Thyroid gland (tissue), 4 donors: ENCODE measurements around the gene RAB11FIP3. TPM values are rescaled to one million over a fixed set of nuclear protein-coding genes. Genes with fewer than 3 reads are reported as not detected.

Experiments
- DNase-seq, 2 donors: peaks; one replicate each; pipeline ENCODE4 v3.0.0-alpha.2; 2019
- H3K27ac ChIP-seq, 3 donors: fragments of 200-600 bp; sonication (generic); 1 replicate in 2 of 3; 2 replicates in 1 of 3; pipeline ENCODE4 v1.5.1; 2016 to 2019; ENCODE audit warnings: mild to moderate bottlenecking in 1 of 3, moderate library complexity in 1 of 3
- H3K27me3 ChIP-seq: fragments of 200-600 bp; sonication (generic); one replicate; pipeline ENCODE4 v1.5.1; 2019
- H3K36me3 ChIP-seq, 2 donors: fragments of 200-600 bp; sonication (generic); one replicate each; pipeline ENCODE4 v1.5.1; 2016 to 2019
- H3K4me1 ChIP-seq, 2 donors: fragments of 200-600 bp; sonication (generic); one replicate each; pipeline ENCODE4 v1.5.1; 2017 to 2019
- H3K4me3 ChIP-seq, 3 donors: fragments of 200-600 bp; sonication (generic); replicated peaks in 1 of 3; 1 replicate in 2 of 3; 2 replicates in 1 of 3; pipeline ENCODE4 v1.5.1; 2016; ENCODE audit warnings: mild to moderate bottlenecking in 1 of 3
- H3K9me3 ChIP-seq: fragments of 200-600 bp; sonication (generic); one replicate; pipeline ENCODE4 v1.5.1; 2017
- POLR2A ChIP-seq, 2 donors: fragments of 450-650 bp; IDR thresholded peaks; one replicate each; pipeline ENCODE4 v1.6.1; 2017; ENCODE audit warnings: antibody characterized with exemption in 2 of 2, mild to moderate bottlenecking in 2 of 2, moderate library complexity in 1 of 2
- WGBS, 2 donors: methylation state at CpG; one replicate each; pipeline ENCODE4 v1.1.5; 2017; 5-methylcytosine and 5-hydroxymethylcytosine counted together
- intact Hi-C: fragments of 100-400 bp; cut with DNase I; formaldehyde crosslinking; loops from one replicate; pipeline ENCODE4 v1.15.1; 2023
- total RNA-seq, 4 donors: library from RNA; depleted of rRNA; stranded (reverse); fragments of >200 nt; gene quantifications; one replicate each; pipeline ENCODE4 v1.2.3, GENCODE V29; 2016
- TF ChIP-seq, protein P1 (sequence below), 6 experiments: fragments of 200-600 bp in 3 of 6; fragments of 450-650 bp in 3 of 6; sonication (generic) in 3 of 6; IDR thresholded peaks; one replicate each; pipeline ENCODE4 v1.5.1; 2016 to 2019; ENCODE audit warnings: antibody characterized with exemption in 6 of 6, mild to moderate bottlenecking in 2 of 6, inconsistent platforms in 1 of 6, moderate library complexity in 1 of 6

RAB11FIP3 gene
- total RNA-seq, 4 donors from 2014 or later, result 26.6 to 34.3 (median 28.0) TPM

GRCh38 chr16:427250-427649 lies 1.8 kb downstream of the RAB11FIP3 start:
- no peaks in the 10 kb centered on the region for H3K9me3 ChIP-seq
- H3K36me3 ChIP-seq, result no peaks in the 10 kb centered on the region
- 55 to 63% methylated on average over 10 of the region's 10 CpGs for WGBS, 2 donors
- no peak for DNase-seq
- peak overlapping the region in 2 of 3 donors; percentile 16 to 56 for H3K4me3 ChIP-seq
- no peaks in the 10 kb centered on the region for H3K27me3 ChIP-seq
- H3K4me1 ChIP-seq, result peaks cover 19 to 21% of the 10 kb centered on the region in 2 donors
- TF ChIP-seq POLR2A (IDR thresholded peaks at IDR 0.05), result no peak
- TF ChIP-seq, protein P1, sequence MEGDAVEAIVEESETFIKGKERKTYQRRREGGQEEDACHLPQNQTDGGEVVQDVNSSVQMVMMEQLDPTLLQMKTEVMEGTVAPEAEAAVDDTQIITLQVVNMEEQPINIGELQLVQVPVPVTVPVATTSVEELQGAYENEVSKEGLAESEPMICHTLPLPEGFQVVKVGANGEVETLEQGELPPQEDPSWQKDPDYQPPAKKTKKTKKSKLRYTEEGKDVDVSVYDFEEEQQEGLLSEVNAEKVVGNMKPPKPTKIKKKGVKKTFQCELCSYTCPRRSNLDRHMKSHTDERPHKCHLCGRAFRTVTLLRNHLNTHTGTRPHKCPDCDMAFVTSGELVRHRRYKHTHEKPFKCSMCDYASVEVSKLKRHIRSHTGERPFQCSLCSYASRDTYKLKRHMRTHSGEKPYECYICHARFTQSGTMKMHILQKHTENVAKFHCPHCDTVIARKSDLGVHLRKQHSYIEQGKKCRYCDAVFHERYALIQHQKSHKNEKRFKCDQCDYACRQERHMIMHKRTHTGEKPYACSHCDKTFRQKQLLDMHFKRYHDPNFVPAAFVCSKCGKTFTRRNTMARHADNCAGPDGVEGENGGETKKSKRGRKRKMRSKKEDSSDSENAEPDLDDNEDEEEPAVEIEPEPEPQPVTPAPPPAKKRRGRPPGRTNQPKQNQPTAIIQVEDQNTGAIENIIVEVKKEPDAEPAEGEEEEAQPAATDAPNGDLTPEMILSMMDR (IDR thresholded peaks at IDR 0.05), result no peak
- intact Hi-C loops, result no loop called here
- no peak overlapping the region for H3K27ac ChIP-seq

DNA sequence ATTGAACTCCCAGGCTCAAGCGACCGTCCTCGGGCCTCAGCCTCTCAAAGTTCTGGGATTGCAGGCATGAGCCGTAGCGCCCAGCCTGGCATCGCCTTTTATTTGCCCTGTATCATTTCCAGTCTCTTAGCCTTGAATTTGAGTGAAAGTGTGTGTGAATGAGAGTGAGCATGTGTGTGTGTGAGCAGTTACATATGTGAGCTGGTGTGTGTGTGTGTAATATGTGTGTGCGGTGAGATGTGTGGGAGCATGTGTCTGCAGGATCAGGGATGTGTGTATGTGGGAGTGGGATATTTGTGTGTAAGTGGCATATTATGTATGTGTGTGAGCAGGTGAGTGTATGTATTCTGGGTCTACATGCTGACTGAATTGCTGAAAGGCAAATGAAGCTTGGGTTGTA lies 5.5 kb downstream of the RAB11FIP3 start:
- Histone ChIP-seq H3K27ac (no peak overlapping the region), H3K4me1 (peaks cover 13% of the 10 kb centered on the region in 2 donors), H3K4me3 (no peak overlapping the region), H3K27me3 (no peaks in the 10 kb centered on the region), H3K9me3 (no peaks in the 10 kb centered on the region), H3K36me3 (no peaks in the 10 kb centered on the region)
- no peak for DNase-seq
- intact Hi-C loops, result no loop called here
- TF ChIP-seq POLR2A (IDR thresholded peaks at IDR 0.05), result no peak
- TF ChIP-seq, protein P1 (IDR thresholded peaks at IDR 0.05), result no peak
- WGBS, 2 donors, result 97 to 98% methylated on average over 7 of the region's 7 CpGs

GRCh38 chr16:440627-441026 lies 15.2 kb downstream of the RAB11FIP3 start:
- Histone ChIP-seq H3K4me1 (peaks cover 8 to 16% of the 10 kb centered on the region in 2 donors), H3K27me3 (no peaks in the 10 kb centered on the region), H3K4me3 (no peak overlapping the region), H3K36me3 (no peaks in the 10 kb centered on the region), H3K9me3 (no peaks in the 10 kb centered on the region), H3K27ac (no peak overlapping the region)
- TF ChIP-seq, protein P1 (IDR thresholded peaks at IDR 0.05), result no peak
- TF ChIP-seq POLR2A (IDR thresholded peaks at IDR 0.05), result no peak
- WGBS, 2 donors, result 88 to 95% methylated on average over 6 of the region's 6 CpGs
- intact Hi-C loops, result no loop called here
- no peak for DNase-seq

DNA sequence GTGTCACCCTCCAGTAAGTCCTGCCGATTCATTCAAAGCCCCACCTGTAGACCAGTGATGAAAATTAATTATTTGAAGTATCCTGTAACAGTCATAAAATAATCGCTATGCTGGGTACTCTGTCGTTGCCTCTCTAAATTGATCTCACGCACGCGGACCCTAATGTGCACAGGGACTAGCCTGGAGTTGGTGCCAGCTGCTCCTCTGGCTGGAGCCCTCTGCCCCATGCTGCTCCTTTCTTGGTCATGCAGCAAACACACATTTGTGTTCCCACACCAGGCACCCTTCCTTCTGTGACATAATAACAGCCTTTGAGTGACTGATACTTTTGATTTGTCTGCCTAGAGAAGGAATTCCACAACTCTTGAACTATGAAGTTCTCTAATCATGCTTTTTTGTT lies 16.0 kb downstream of the RAB11FIP3 start:
- TF ChIP-seq POLR2A (IDR thresholded peaks at IDR 0.05), result no peak
- TF ChIP-seq, protein P1 (IDR thresholded peaks at IDR 0.05), result no peak
- Histone ChIP-seq H3K4me3 (no peak overlapping the region), H3K27ac (no peak overlapping the region), H3K9me3 (no peaks in the 10 kb centered on the region), H3K36me3 (no peaks in the 10 kb centered on the region), H3K27me3 (no peaks in the 10 kb centered on the region), H3K4me1 (peaks cover 8 to 16% of the 10 kb centered on the region in 2 donors)
- intact Hi-C loops, result no loop called here
- WGBS, 2 donors, result 95% methylated on average over 6 of the region's 6 CpGs
- DNase-seq, result no peak

GRCh38 chr16:442976-443375 lies 17.5 kb downstream of the RAB11FIP3 start:
- Histone ChIP-seq H3K36me3 (no peaks in the 10 kb centered on the region), H3K9me3 (no peaks in the 10 kb centered on the region), H3K4me1 (peaks cover 8 to 16% of the 10 kb centered on the region in 2 donors), H3K4me3 (no peak overlapping the region), H3K27ac (peak overlapping the region; percentile 17 to 58 (median 52)), H3K27me3 (no peaks in the 10 kb centered on the region)
- no peak for TF ChIP-seq POLR2A (IDR thresholded peaks at IDR 0.05)
- TF ChIP-seq, protein P1 (IDR thresholded peaks at IDR 0.05), result no peak
- intact Hi-C loops, result no loop called here
- WGBS, 2 donors, result 49 to 50% methylated on average over 6 of the region's 6 CpGs
- peak; percentile 12 to 38 for DNase-seq
